Measurements from ENCODE around the gene SOCS6. TPM values are rescaled to one million over a fixed set of nuclear protein-coding genes. Genes with fewer than 3 reads are reported as not detected.

SOCS6 gene
- total RNA-seq, 1 donor = 38.7 TPM

DNA sequence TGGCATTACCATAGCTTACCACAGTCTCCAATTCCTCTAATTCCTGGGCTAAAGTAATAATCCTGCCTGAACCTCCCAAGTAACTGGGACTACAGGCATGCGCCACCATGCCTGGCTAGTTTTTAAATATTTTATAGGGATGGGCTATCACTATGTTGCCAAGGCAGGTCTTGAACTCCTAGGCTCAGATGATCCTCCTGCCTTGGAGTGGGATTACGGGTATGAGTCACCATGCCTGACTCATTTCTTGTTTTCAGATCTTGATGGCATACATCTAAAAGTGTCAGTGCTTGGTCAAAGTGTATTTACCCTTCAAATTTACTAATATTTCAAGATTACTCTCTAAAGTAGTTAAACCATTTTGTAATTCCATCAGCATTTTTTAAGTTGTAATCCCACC, 9.4 kb upstream of the SOCS6 start:
- Histone ChIP-seq H3K27me3 (ENCODE audit: insufficient read depth, low read length) (no peaks in the 10 kb centered on the region), H3K27ac (ENCODE audit: low read depth, low read length) (no peak overlapping the region), H3K36me3 (ENCODE audit: insufficient read depth, low read length) (no peaks in the 10 kb centered on the region), H4K20me1 (ENCODE audit: insufficient read depth, low read length) (no peaks in the 10 kb centered on the region), H3K4me1 (ENCODE audit: insufficient read depth, low read length) (no peaks in the 10 kb centered on the region), H3K79me2 (ENCODE audit: insufficient read depth, low read length) (no peaks in the 10 kb centered on the region), H3K9me3 (ENCODE audit: low read depth, low read length) (no peaks in the 10 kb centered on the region), H2AFZ (ENCODE audit: low read length) (no peak overlapping the region), H3K4me3 (ENCODE audit: insufficient read depth, low read length) (no peak overlapping the region), H3K4me2 (ENCODE audit: insufficient read depth, low read length) (no peak overlapping the region)
- DNase-seq (ENCODE audit: insufficient read length, low spot score, missing footprints) = no peak
- TF ChIP-seq, protein P1, sequence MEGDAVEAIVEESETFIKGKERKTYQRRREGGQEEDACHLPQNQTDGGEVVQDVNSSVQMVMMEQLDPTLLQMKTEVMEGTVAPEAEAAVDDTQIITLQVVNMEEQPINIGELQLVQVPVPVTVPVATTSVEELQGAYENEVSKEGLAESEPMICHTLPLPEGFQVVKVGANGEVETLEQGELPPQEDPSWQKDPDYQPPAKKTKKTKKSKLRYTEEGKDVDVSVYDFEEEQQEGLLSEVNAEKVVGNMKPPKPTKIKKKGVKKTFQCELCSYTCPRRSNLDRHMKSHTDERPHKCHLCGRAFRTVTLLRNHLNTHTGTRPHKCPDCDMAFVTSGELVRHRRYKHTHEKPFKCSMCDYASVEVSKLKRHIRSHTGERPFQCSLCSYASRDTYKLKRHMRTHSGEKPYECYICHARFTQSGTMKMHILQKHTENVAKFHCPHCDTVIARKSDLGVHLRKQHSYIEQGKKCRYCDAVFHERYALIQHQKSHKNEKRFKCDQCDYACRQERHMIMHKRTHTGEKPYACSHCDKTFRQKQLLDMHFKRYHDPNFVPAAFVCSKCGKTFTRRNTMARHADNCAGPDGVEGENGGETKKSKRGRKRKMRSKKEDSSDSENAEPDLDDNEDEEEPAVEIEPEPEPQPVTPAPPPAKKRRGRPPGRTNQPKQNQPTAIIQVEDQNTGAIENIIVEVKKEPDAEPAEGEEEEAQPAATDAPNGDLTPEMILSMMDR (IDR thresholded peaks at IDR 0.05; ENCODE audit: extremely low read depth, low read depth, low read length) = no peak

DNA sequence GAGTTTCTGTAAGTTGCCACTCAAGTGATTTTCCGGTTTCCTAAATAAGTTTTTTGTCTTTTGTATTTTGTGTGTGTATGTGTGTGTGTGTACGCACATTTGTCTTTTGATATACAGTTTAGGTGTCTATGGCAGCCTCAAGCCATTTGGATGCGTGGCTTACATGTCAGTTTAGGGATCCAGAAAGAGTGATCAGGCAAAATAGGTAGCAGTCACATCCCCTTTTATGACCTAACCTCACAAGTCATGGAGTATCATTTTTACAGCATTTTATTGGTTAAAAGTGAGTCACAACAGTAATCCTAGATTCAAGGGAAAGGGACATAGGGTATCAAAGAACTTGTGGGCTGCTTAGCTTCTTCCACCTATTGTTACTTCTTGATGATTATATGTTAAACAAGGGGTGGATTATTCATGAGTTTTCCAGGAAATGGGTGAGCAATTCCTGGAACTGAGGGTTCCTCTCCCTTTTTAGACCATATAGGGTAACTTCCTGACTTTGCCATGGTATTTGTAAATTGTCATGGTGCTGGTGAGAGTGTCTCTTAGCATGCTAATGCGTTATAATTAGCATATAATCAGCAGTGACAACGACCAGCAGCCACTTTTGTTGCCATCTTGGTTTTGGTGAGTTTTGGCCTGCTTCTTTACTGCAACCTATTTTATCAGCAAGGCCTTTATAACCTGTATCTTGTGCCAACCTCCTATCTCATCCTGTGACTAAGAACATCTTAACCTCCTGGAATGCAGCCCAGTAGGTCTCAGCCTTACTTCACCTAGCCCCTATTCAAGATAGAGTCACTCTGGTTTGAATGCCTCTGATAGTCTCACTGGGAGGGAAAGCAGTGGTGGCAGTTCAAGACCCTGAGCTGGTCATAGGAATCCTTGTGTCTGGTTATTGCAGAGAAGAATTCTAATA, 8.6 kb upstream of the SOCS6 start:
- Histone ChIP-seq H3K79me2 (ENCODE audit: insufficient read depth, low read length) (no peaks in the 10 kb centered on the region), H3K27me3 (ENCODE audit: insufficient read depth, low read length) (no peaks in the 10 kb centered on the region), H3K27ac (ENCODE audit: low read depth, low read length) (no peak overlapping the region), H3K4me1 (ENCODE audit: insufficient read depth, low read length) (no peaks in the 10 kb centered on the region), H3K36me3 (ENCODE audit: insufficient read depth, low read length) (no peaks in the 10 kb centered on the region), H3K4me2 (ENCODE audit: insufficient read depth, low read length) (no peak overlapping the region), H4K20me1 (ENCODE audit: insufficient read depth, low read length) (no peaks in the 10 kb centered on the region), H2AFZ (ENCODE audit: low read length) (no peak overlapping the region), H3K4me3 (ENCODE audit: insufficient read depth, low read length) (no peak overlapping the region), H3K9me3 (ENCODE audit: low read depth, low read length) (no peaks in the 10 kb centered on the region)
- no peak for DNase-seq (ENCODE audit: insufficient read length, low spot score, missing footprints)
- TF ChIP-seq, protein P1 (IDR thresholded peaks at IDR 0.05; ENCODE audit: extremely low read depth, low read depth, low read length) = no peak

DNA sequence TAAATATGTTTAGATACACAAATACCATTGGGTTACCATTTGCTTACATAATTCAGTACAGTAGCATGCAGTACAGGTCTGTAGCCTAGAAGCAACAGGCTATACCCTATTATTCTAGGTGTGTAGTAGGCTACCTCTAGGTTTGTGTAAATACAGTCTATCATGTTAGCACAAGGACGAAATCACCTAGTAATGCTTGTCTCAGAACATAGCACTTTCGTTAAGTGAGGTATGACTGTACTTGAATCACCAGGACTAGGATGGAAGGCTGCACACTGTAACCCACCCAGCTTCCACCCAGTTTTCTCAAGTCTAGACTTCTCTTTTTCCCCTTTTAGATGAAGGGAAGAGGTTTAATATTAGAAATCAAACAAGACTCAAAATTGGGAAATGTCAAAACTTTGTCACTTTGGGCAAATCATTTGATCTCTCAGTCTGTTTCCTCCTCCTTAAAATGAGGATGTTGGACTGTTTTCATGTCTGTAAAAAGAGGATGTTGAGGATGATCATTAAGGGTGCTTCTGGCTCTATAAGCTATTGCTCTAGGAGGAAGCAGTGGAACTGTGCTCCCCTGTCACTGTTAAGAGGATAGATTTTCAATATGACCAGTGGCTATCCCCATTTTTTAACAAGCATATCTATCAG, 3.7 kb upstream of the SOCS6 start:
- Histone ChIP-seq H3K27ac (ENCODE audit: low read depth, low read length) (no peak overlapping the region), H4K20me1 (ENCODE audit: insufficient read depth, low read length) (no peaks in the 10 kb centered on the region), H3K79me2 (ENCODE audit: insufficient read depth, low read length) (peaks cover 6% of the 10 kb centered on the region), H3K4me1 (ENCODE audit: insufficient read depth, low read length) (no peaks in the 10 kb centered on the region), H3K4me3 (ENCODE audit: insufficient read depth, low read length) (no peak overlapping the region), H3K36me3 (ENCODE audit: insufficient read depth, low read length) (no peaks in the 10 kb centered on the region), H3K4me2 (ENCODE audit: insufficient read depth, low read length) (no peak overlapping the region), H2AFZ (ENCODE audit: low read length) (no peak overlapping the region), H3K9me3 (ENCODE audit: low read depth, low read length) (no peaks in the 10 kb centered on the region), H3K27me3 (ENCODE audit: insufficient read depth, low read length) (no peaks in the 10 kb centered on the region)
- DNase-seq (ENCODE audit: insufficient read length, low spot score, missing footprints) = no peak
- TF ChIP-seq, protein P1 (IDR thresholded peaks at IDR 0.05; ENCODE audit: extremely low read depth, low read depth, low read length) = no peak

DNA sequence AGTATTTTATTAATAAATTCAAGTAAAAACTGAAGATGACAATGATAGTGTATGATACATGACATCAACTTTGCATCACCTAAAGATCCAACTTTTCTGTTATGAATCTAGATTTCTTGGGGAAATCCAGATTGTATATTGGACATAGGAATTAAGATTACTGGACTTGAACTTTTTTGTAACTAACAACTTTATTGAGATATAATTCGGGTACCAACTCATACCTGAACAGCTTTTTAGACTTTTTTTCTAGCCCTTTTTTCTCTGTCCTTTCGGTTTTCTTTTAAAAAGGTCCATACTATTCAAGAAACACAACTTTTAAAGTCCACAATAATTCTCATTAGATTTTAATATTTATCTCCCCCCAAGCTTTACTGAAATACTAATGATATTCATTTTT, 1.1 kb upstream of the SOCS6 start:
- H2AFZ ChIP-seq (ENCODE audit: low read length) = no peak overlapping the region
- peaks cover 22% of the 10 kb centered on the region for H4K20me1 ChIP-seq (ENCODE audit: insufficient read depth, low read length)
- DNase-seq (ENCODE audit: insufficient read length, low spot score, missing footprints) = no peak
- no peaks in the 10 kb centered on the region for H3K9me3 ChIP-seq (ENCODE audit: low read depth, low read length)
- H3K27me3 ChIP-seq (ENCODE audit: insufficient read depth, low read length) = no peaks in the 10 kb centered on the region
- peak overlapping the region; percentile 47 for H3K27ac ChIP-seq (ENCODE audit: low read depth, low read length)
- H3K4me2 ChIP-seq (ENCODE audit: insufficient read depth, low read length) = peak overlapping the region; percentile 91
- H3K36me3 ChIP-seq (ENCODE audit: insufficient read depth, low read length) = no peaks in the 10 kb centered on the region
- peak overlapping the region; percentile 77 for H3K4me3 ChIP-seq (ENCODE audit: insufficient read depth, low read length)
- H3K4me1 ChIP-seq (ENCODE audit: insufficient read depth, low read length) = peaks cover 13% of the 10 kb centered on the region
- H3K79me2 ChIP-seq (ENCODE audit: insufficient read depth, low read length) = peaks cover 33% of the 10 kb centered on the region
- TF ChIP-seq, protein P1 (IDR thresholded peaks at IDR 0.05; ENCODE audit: extremely low read depth, low read depth, low read length) = no peak
